Activated T-cell treated with anti-CD3 and anti-CD28 coated beads, Interleukin-2, amount 50 U/mL, for 24 hours (primary cell): ENCODE results near the gene GPR137.
"Not testable (repeated sequence)": the region's sequence is repeated elsewhere in the genome, so short reads cannot be mapped to it uniquely, and the experiment has no call there.

ENCODE experiments used
- DNase-seq: peaks from one replicate; pipeline ENCODE4 v3.0.0-alpha.2; 2020
- H3K27ac Mint-ChIP-seq: 2 replicates; pipeline ENCODE4 v1.8.0; 2020; ENCODE audit warnings: mild to moderate bottlenecking, mixed read lengths
- H3K27me3 Mint-ChIP-seq: 2 replicates; pipeline ENCODE4 v1.8.0; 2020; ENCODE audit warnings: mixed read lengths
- H3K36me3 Mint-ChIP-seq: 2 replicates; pipeline ENCODE4 v1.8.0; 2020; ENCODE audit warnings: low read depth, mixed read lengths
- H3K4me1 Mint-ChIP-seq: 2 replicates; pipeline ENCODE4 v1.8.0; 2020; ENCODE audit warnings: low read depth, mixed read lengths
- H3K4me3 Mint-ChIP-seq: 2 replicates; pipeline ENCODE4 v1.8.0; 2020; ENCODE audit warnings: mild to moderate bottlenecking, moderate library complexity, mixed read lengths
- H3K9me3 Mint-ChIP-seq: 2 replicates; pipeline ENCODE4 v1.8.0; 2020; ENCODE audit warnings: mixed read lengths

Gene GPR137

GRCh38 chr11:64245797-64246620, 39.6 kb upstream of the GPR137 start:
- Mint-ChIP-seq H3K4me3 (peak overlapping the region; percentile 95), H3K27ac (peak overlapping the region; percentile 98), H3K36me3 (peaks cover 42% of the 10 kb centered on the region), H3K27me3 (no peaks in the 10 kb centered on the region), H3K9me3 (no peaks in the 10 kb centered on the region), H3K4me1 (peaks cover 40% of the 10 kb centered on the region)
- peak; percentile 86 for DNase-seq

GRCh38 chr11:64246621-64246870, 39.1 kb upstream of the GPR137 start:
- H3K4me1 Mint-ChIP-seq = peaks cover 40% of the 10 kb centered on the region
- H3K27ac Mint-ChIP-seq = peak overlapping the region; percentile 82
- peaks cover 41% of the 10 kb centered on the region for H3K36me3 Mint-ChIP-seq
- not testable (repeated sequence) for H3K27me3 Mint-ChIP-seq, DNase-seq, H3K9me3 Mint-ChIP-seq
- H3K4me3 Mint-ChIP-seq = peak overlapping the region; percentile 82

GRCh38 chr11:64246871-64247728, 38.5 kb upstream of the GPR137 start, which contains the start of gene PPP1R14B:
PPP1R14B (minus strand) TSS chr11:64246943; CDS start chr11:64246673, 270 bp downstream.
- peak; percentile 88 for DNase-seq
- no peaks in the 10 kb centered on the region for H3K9me3 Mint-ChIP-seq
- peaks cover 44% of the 10 kb centered on the region for H3K4me1 Mint-ChIP-seq
- peak within 1 kb of the TSS; percentile 98 for H3K27ac Mint-ChIP-seq
- peak within 1 kb of the TSS; percentile 95 for H3K4me3 Mint-ChIP-seq
- H3K27me3 Mint-ChIP-seq = no peaks in the 10 kb centered on the region
- peaks cover 40% of the 10 kb centered on the region for H3K36me3 Mint-ChIP-seq

GRCh38 chr11:64247729-64248531, 37.7 kb upstream of the GPR137 start:
- H3K27me3 Mint-ChIP-seq = no peaks in the 10 kb centered on the region
- peaks cover 32% of the 10 kb centered on the region for H3K36me3 Mint-ChIP-seq
- H3K4me1 Mint-ChIP-seq = peaks cover 39% of the 10 kb centered on the region
- DNase-seq = no peak
- H3K4me3 Mint-ChIP-seq = peak overlapping the region; percentile 64
- H3K9me3 Mint-ChIP-seq = no peaks in the 10 kb centered on the region
- H3K27ac Mint-ChIP-seq = no peak overlapping the region

- Mint-ChIP-seq H3K4me3 (no peak overlapping the region), H3K27ac (no peak overlapping the region), H3K27me3 (no peaks in the 10 kb centered on the region), H3K9me3 (no peaks in the 10 kb centered on the region), H3K36me3 (peaks cover 26% of the 10 kb centered on the region), H3K4me1 (peaks cover 32% of the 10 kb centered on the region)
- DNase-seq = no peak
Observed at GRCh38 chr11:64248578-64248977, 37.1 kb upstream of the GPR137 start.

GRCh38 chr11:64249038-64249437, 36.6 kb upstream of the GPR137 start:
- peaks cover 21% of the 10 kb centered on the region for H3K36me3 Mint-ChIP-seq
- H3K4me3 Mint-ChIP-seq = no peak overlapping the region
- no peak overlapping the region for H3K27ac Mint-ChIP-seq
- H3K27me3 Mint-ChIP-seq = no peaks in the 10 kb centered on the region
- peaks cover 28% of the 10 kb centered on the region for H3K4me1 Mint-ChIP-seq
- H3K9me3 Mint-ChIP-seq = no peaks in the 10 kb centered on the region
- no peak for DNase-seq

DNA sequence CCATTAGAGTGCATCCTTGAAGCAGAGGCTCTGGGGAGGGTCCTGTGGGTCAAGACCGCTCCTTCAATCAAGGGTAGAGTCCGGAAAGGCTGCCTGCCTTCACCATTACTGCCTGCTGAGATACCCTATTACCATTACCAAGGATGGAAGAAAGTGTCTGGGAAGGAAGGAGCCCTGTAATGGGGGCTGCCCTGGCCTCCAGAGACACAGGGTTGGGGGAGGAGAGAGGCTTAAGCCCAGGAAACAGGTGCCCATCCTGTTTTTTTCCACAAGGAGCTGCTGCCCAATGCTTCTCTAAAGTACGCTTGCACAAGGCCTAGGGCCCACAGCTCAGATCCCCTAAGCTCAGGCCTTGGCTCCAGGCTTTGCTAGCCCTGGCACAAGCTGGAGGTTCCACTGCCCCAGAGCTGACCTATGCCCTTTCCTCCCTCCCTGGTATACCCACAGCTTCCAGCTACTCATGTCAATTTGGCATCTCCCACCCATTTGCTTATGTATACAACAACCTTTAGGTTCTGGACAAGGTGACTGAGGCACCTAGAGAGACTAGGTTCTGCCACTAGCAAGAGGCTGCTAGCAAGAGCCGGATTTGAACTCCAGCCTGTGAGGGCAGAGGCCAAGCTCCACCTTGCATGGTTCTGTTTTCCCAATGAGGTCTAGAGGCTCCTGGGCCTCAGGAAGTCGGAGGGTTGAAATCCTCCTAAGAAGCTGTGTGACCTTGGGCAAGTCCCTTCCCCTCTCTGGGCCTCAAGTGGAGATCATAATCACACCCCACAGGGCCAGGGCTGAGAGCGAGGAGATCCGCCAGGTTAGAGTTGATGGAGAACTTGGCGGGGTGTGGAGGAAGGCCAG, 35.9 kb upstream of the GPR137 start:
- Mint-ChIP-seq H3K9me3 (no peaks in the 10 kb centered on the region), H3K27me3 (no peaks in the 10 kb centered on the region), H3K4me3 (peak overlapping the region; percentile 6), H3K27ac (no peak overlapping the region), H3K36me3 (peaks cover 15% of the 10 kb centered on the region), H3K4me1 (peaks cover 24% of the 10 kb centered on the region)
- DNase-seq = no peak

DNA sequence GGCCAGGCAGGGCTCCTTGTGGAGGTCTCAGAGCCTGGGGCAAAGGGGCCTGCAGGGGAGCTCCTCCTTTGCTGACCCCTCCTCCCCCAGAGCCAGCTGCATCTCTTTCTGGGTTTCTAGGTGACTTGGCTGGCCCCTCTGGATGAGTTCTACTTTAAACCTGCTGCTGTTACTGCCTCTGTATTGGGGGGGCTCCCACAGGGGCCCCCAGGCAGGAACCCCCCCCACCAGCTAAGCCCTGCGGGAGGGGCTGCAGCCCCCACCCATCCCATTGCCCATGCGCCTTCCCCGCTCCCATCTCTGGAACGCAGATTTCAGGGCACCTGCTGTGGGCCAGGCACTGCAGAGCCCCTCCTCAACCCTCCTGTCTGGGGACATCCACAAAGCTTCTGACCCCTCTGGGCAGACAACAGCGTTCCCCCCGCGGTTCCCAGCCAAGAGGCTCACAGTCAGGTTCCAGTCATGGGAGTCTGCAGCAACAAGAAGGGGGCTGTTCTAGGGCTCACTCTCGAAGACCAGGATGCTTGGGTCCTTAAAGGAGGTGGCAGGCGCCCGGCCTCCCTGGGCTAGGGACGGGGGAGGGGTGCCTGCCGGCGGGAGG, 35.1 kb upstream of the GPR137 start:
- Mint-ChIP-seq H3K27me3 (no peaks in the 10 kb centered on the region), H3K4me1 (peaks cover 24% of the 10 kb centered on the region), H3K4me3 (peak overlapping the region; percentile 80), H3K36me3 (peaks cover 12% of the 10 kb centered on the region), H3K27ac (no peak overlapping the region), H3K9me3 (no peaks in the 10 kb centered on the region)
- DNase-seq = peak; percentile 62

- Mint-ChIP-seq H3K4me3 (peak within 1 kb of the TSS; percentile 82), H3K36me3 (peaks cover 9% of the 10 kb centered on the region), H3K9me3 (no peaks in the 10 kb centered on the region), H3K27ac (peak within 1 kb of the TSS; percentile 59), H3K4me1 (peaks cover 24% of the 10 kb centered on the region), H3K27me3 (no peaks in the 10 kb centered on the region)
- peak; percentile 89 for DNase-seq
Observed at GRCh38 chr11:64251016-64251752, 34.5 kb upstream of the GPR137 start, which contains the start of gene PLCB3. PLCB3 (plus strand) TSS chr11:64251530; CDS start chr11:64251650, 120 bp downstream.

- Mint-ChIP-seq H3K27me3 (no peaks in the 10 kb centered on the region), H3K9me3 (no peaks in the 10 kb centered on the region), H3K4me3 (peak overlapping the region; percentile 82), H3K36me3 (peaks cover 11% of the 10 kb centered on the region), H3K27ac (peak overlapping the region; percentile 59), H3K4me1 (peaks cover 24% of the 10 kb centered on the region)
- no peak for DNase-seq
Observed at GRCh38 chr11:64251753-64252002, 34.0 kb upstream of the GPR137 start.

DNA sequence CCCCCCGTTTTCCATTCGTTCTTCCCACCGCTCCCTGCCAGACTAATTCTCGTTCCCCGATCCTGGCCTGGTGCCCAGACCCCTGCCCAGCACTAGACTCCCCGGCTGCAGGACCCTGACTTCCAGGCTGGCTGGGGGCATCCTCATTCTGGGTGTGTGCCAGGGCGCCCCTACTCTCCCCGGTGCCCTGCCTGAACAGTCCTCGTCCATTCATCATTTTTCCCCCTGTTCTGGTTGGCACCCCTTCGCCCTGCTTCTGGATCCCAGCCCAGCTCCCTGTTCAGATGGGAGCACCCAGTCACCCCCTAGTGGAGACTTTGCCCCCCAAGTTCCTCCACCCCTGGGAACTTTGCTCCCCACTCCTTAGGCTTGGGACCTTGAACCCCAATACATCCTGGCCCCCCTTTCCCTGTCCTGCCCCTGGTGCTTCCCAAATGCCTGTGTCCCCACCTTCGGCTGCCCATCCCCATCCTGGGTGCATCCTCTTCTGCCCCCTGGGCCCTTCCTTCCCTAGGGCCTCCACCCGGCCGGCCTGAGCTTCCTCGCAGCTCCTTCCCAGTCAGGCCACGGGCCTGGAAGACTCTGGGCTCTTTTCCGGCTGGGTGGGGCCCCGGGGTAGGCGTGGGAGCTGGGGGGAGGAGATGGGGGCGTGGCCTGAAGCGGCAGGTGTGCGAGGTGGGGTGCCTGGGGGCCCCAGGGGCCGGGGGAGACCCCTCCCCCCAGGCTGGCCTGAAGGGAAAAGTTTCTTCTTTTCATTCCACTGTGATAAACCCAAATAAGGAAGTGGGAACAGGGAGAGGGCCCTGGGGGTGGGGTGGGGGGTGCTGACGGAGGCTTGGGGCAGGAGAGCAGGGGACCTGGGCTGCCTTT, 33.4 kb upstream of the GPR137 start:
- no peak for DNase-seq
- no peaks in the 10 kb centered on the region for H3K9me3 Mint-ChIP-seq
- peak overlapping the region; percentile 82 for H3K4me3 Mint-ChIP-seq
- H3K4me1 Mint-ChIP-seq = peaks cover 22% of the 10 kb centered on the region
- peak overlapping the region; percentile 59 for H3K27ac Mint-ChIP-seq
- no peaks in the 10 kb centered on the region for H3K27me3 Mint-ChIP-seq
- H3K36me3 Mint-ChIP-seq = peaks cover 12% of the 10 kb centered on the region

DNA sequence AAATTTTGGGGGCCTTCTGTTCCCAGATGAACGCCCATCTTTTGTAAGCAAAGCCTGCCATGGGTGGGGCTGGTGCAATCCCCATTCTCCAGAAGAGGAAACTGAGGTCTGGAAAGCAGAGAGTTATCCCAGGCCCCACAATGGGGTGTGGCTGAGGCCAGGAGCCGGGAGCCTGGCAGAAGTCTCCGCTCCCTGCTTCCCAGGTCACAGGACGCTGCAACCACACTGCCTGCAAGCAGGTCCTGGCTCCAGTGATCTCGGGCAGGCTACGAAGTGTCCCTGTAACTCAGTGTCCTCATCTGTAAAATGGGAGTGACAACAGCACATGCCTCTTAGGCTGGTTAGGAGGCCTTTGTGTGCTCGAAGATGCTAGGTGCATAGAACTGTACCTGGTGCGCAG, 32.6 kb upstream of the GPR137 start:
- H3K27ac Mint-ChIP-seq = no peak overlapping the region
- no peaks in the 10 kb centered on the region for H3K27me3 Mint-ChIP-seq
- H3K4me1 Mint-ChIP-seq = peaks cover 19% of the 10 kb centered on the region
- H3K9me3 Mint-ChIP-seq = no peaks in the 10 kb centered on the region
- H3K36me3 Mint-ChIP-seq = peaks cover 18% of the 10 kb centered on the region
- no peak for DNase-seq
- H3K4me3 Mint-ChIP-seq = peak overlapping the region; percentile 16
